NT2/D1 (cell line): ENCODE results near the gene ZNF613.

Experiments
- YY1 ChIP-seq: IDR thresholded peaks from 2 replicates; pipeline ENCODE4 v1.6.1; 2011; ENCODE audit not compliant: insufficient read length, insufficient read depth
- ZNF274 ChIP-seq: IDR thresholded peaks from 2 replicates; pipeline ENCODE4 v1.6.1; 2011; ENCODE audit warnings: mild to moderate bottlenecking, low read depth, low read length

DNA sequence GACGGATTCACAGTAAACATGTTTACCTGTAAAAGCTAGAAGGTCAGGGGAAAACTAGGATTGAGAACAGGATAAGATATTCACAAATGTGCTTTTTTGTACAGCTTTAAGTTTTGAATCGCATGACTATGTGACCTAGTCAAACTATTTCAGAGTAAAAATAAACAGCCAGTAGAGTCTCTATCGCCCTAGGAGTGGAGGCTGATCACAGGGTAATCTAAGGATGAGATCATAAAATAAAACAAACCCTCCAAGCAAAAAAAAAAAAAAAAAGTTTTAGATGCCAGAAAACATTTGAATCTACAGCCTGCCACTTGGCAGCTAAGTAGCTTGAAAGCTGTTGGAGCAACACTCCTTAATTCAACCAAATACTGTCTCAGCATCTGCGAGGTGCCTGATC, 32.5 kb downstream of the ZNF613 start:
- TF ChIP-seq ZNF274 (no peak), YY1 (no peak)
